Glutamatergic neuron (in vitro differentiated cells): ENCODE data around the gene E2F2. TPM values are rescaled to one million over a fixed set of nuclear protein-coding genes. Genes with fewer than 3 reads are reported as not detected.

Experiments
- DNase-seq: peaks from one replicate; pipeline ENCODE4 v3.0.0; 2022
- H3K27ac Mint-ChIP-seq: one replicate; pipeline ENCODE4 v1.8.0; 2020; ENCODE audit warnings: mild to moderate bottlenecking, mixed read lengths, inconsistent platforms; ENCODE audit not compliant: unreplicated experiment
- H3K27me3 Mint-ChIP-seq: one replicate; pipeline ENCODE4 v1.8.0; 2020; ENCODE audit warnings: mild to moderate bottlenecking, moderate library complexity, mixed read lengths, inconsistent platforms; ENCODE audit not compliant: unreplicated experiment
- H3K36me3 Mint-ChIP-seq: one replicate; pipeline ENCODE4 v1.8.0; 2020; ENCODE audit warnings: mild to moderate bottlenecking, mixed read lengths, inconsistent platforms; ENCODE audit not compliant: unreplicated experiment
- H3K4me1 Mint-ChIP-seq: one replicate; pipeline ENCODE4 v1.8.0; 2020; ENCODE audit warnings: mild to moderate bottlenecking, low read depth, mixed read lengths, inconsistent platforms; ENCODE audit not compliant: unreplicated experiment
- H3K4me3 Mint-ChIP-seq: one replicate; pipeline ENCODE4 v1.8.0; 2020; ENCODE audit warnings: mild to moderate bottlenecking, mixed read lengths, inconsistent platforms; ENCODE audit not compliant: unreplicated experiment
- H3K9me3 Mint-ChIP-seq: one replicate; pipeline ENCODE4 v1.8.0; 2020; ENCODE audit warnings: mild to moderate bottlenecking, moderate library complexity, mixed read lengths, inconsistent platforms; ENCODE audit not compliant: unreplicated experiment
- CTCF ChIP-seq: fragments of 200-600 bp; sonication (generic); IDR thresholded peaks from one replicate; pipeline ENCODE4 v1.5.0; 2021; ENCODE audit not compliant: partially characterized antibody, unreplicated experiment
- total RNA-seq: library from RNA; stranded (reverse); fragmentation: NEBNext Ultra II Directional; extraction: Animal tissue kit (Norgen Biotek cat#: 25700); gene quantifications from one replicate; pipeline ENCODE4 v1.2.1, GENCODE V29; 2021; ENCODE audit not compliant: unreplicated experiment

E2F2 gene
- total RNA-seq, 1 donor from 2014 or later: 5.4 TPM

GRCh38 chr1:23554127-23554480, 23.1 kb upstream of the E2F2 start:
- peaks cover 40% of the 10 kb centered on the region for H3K4me1 Mint-ChIP-seq
- peaks cover 5% of the 10 kb centered on the region for H3K9me3 Mint-ChIP-seq

GRCh38 chr1:23553231-23554126, 22.4 kb upstream of the E2F2 start:
- H3K27ac Mint-ChIP-seq: peak overlapping the region; percentile 88
- DNase-seq: no peak
- H3K9me3 Mint-ChIP-seq: peaks cover 5% of the 10 kb centered on the region
- no peaks in the 10 kb centered on the region for H3K36me3 Mint-ChIP-seq
- peaks cover 40% of the 10 kb centered on the region for H3K4me1 Mint-ChIP-seq
- TF ChIP-seq CTCF: no peak
- peaks cover 17% of the 10 kb centered on the region for H3K27me3 Mint-ChIP-seq
- H3K4me3 Mint-ChIP-seq: peak overlapping the region; percentile 79

More at GRCh38 chr1:23554127-23554480, 23.1 kb upstream of the E2F2 start:
- no peaks in the 10 kb centered on the region for H3K36me3 Mint-ChIP-seq
- peak overlapping the region; percentile 79 for H3K4me3 Mint-ChIP-seq
- TF ChIP-seq CTCF: no peak
- H3K27me3 Mint-ChIP-seq: peaks cover 17% of the 10 kb centered on the region
- DNase-seq: no peak
- peak overlapping the region; percentile 88 for H3K27ac Mint-ChIP-seq

GRCh38 chr1:23551849-23552248, 20.8 kb upstream of the E2F2 start:
- peaks cover 5% of the 10 kb centered on the region for H3K9me3 Mint-ChIP-seq
- no peak overlapping the region for H3K27ac Mint-ChIP-seq
- H3K27me3 Mint-ChIP-seq: peaks cover 17% of the 10 kb centered on the region
- DNase-seq: no peak
- peaks cover 36% of the 10 kb centered on the region for H3K4me1 Mint-ChIP-seq
- no peaks in the 10 kb centered on the region for H3K36me3 Mint-ChIP-seq
- TF ChIP-seq CTCF: no peak
- no peak overlapping the region for H3K4me3 Mint-ChIP-seq

GRCh38 chr1:23548704-23549143, 17.7 kb upstream of the E2F2 start:
- Mint-ChIP-seq H3K9me3 (no peaks in the 10 kb centered on the region), H3K4me1 (peaks cover 17% of the 10 kb centered on the region), H3K4me3 (no peak overlapping the region), H3K36me3 (no peaks in the 10 kb centered on the region), H3K27ac (no peak overlapping the region), H3K27me3 (peaks cover 10% of the 10 kb centered on the region)
- no peak for DNase-seq
- TF ChIP-seq CTCF: no peak
